ENCODE results near the gene CCDC138.

CCDC138 gene

GRCh38 chr2:108920686-108921085 is 134.1 kb downstream of the CCDC138 start:
- DNase-seq: no peak

DNA sequence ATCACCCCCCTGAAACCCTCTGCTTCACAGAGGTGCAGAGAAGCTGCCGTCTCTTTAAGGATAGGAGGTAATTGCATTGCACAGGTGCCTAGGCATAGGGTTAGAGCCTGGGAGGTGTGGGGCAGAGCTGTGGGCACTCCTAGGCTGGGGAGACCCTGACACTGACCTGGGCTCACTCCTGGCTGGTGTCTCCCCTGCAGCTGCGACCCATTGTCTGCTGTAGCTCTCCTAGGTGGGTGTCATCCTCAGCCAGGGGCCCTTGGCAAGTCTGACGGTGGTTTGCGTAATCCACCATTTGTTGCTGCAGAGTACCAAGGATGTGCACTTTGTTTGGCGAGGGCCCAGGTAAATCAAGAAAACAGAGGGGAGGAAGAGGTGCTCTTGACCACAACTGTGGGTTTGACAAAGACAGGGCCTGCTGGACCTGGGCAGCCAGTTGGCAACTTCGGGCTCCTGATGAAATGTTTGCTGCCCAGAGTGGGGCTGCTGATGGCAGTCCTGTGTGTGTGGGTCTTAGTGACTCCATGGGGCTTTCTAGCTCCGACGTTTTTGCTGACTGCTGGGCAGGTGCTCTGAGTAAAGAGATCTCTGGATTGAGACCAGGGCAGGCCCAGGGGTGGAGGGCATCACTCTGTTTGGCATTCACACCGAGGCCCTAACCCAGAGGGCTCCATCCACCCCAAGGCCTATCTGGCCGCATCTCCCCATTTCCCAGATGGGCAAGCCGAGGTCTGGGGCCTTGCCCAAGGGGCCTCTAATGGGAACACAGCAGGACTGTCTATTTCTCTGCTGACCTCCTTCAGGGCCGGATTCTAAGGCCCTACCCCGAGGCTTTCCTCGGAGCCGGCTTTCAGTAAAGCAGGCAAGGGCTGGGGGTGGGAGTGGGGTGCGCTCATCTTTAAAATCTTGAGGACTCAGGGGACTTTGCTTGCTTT is 134.8 kb downstream of the CCDC138 start:
- DNase-seq: no peak

GRCh38 chr2:108922141-108922915 is 135.8 kb downstream of the CCDC138 start:
- no peak for DNase-seq

- DNase-seq: no peak
Measured at GRCh38 chr2:108923019-108923700, 136.6 kb downstream of the CCDC138 start.

- DNase-seq: no peak
Measured at GRCh38 chr2:108923736-108924579, 137.4 kb downstream of the CCDC138 start.

DNA sequence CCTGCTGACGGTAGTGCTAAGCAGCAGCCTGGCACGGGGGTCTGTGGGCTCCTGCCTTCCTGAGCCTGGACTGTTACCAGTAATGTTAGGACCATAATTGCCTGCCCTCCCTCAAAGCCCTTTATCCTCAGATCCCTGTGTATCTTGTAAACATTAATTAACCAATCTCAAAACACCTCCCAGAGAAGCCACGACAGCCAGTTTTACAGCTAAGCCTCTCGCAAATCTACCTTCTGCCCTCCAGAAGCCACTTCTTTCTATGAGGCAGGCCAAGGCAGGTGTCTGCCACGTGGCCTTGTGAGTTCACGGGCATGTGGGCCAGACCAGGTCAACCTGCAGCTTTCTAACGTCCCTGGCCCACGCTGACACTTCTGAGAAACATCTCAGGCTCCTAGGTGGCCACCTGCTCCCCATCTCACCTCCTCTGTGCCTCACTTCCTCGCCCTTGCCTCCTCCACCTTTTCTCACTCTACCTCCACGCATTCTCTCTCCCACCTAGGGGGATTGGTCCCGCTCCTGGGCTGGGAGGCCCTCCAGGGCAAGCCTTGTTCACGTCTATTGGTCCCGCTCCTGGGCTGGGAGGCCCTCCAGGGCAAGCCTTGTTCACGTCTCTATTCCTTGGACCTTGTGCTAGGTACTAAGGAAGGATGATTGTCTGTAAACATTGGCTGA is 138.1 kb downstream of the CCDC138 start:
- no peak for DNase-seq

DNA sequence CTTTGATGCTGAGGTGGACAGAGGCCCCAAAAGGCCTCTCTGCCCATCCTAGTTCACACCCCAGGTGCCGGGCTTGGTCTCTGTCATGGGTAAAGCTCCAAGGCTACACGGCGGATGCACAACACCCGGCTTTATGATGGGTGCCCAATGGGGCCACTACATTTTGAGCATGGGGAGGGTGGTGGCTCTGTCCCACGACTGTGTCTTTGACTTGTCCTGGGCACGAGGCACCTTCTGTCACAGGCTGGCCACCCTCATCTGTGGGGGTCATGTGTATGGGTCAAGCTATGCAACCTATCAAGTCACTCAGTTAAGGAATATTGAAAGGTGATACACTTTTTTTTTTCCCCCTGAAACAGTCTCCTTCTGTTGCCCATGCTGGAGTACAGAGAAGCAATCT is 138.7 kb downstream of the CCDC138 start:
- no peak for DNase-seq

DNA sequence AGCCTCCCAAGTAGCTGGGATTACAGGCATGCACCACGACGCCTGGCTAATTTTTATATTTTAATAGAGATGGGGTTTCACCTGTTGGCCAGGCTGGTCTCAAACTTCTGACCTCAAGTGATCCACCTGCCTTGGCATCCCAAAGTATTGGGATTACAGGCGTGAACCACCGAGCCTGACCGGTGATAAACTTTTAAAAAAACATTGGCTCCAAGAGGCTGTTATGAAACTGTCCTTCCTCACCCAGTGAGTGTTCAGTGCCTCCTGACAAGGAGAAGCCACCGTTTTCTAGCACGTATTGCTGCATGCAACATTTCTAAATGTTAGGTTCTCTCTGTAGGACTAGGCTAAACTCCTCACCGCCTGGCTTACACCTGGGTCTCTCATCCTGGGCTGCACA is 139.2 kb downstream of the CCDC138 start:
- DNase-seq: no peak

All from midbrain (tissue), 1 donor.